ENCODE data around the gene DR1.
A peak's percentile ranks its signal among the peaks of the same experiment; 100 is the strongest.

DR1 gene

GRCh38 chr1:93345633-93346420 is at the start of gene DR1:
Gene DR1, plus strand, starts transcription at chr1:93345907. Its CDS starts 739 bp downstream, at chr1:93346646.
- peak; percentile 85 for DNase-seq

- DNase-seq: no peak
Observed at GRCh38 chr1:93296555-93297154, 49.1 kb upstream of the DR1 start.

- DNase-seq: no peak
Observed at GRCh38 chr1:93301131-93301530, 44.6 kb upstream of the DR1 start.

- no peak for DNase-seq
Observed at GRCh38 chr1:93302078-93302477, 43.6 kb upstream of the DR1 start.

- DNase-seq: peak; percentile 31
Observed at GRCh38 chr1:93304716-93305138, 41.0 kb upstream of the DR1 start.

- no peak for DNase-seq
Observed at GRCh38 chr1:93306920-93307319, 38.8 kb upstream of the DR1 start.

- DNase-seq: no peak
Observed at GRCh38 chr1:93313026-93313425, 32.7 kb upstream of the DR1 start.

- DNase-seq: no peak
Observed at GRCh38 chr1:93317207-93317606, 28.5 kb upstream of the DR1 start.

GRCh38 chr1:93317943-93318342 is 27.8 kb upstream of the DR1 start:
- no peak for DNase-seq

GRCh38 chr1:93321720-93322119 is 24.0 kb upstream of the DR1 start:
- DNase-seq: no peak

- DNase-seq: no peak
Observed at GRCh38 chr1:93322349-93322748, 23.4 kb upstream of the DR1 start.

- DNase-seq: no peak
Observed at GRCh38 chr1:93323185-93323820, 22.4 kb upstream of the DR1 start.

GRCh38 chr1:93324486-93325464 is 20.9 kb upstream of the DR1 start:
- DNase-seq: no peak

- DNase-seq: no peak
Observed at GRCh38 chr1:93328809-93329760, 16.6 kb upstream of the DR1 start.

GRCh38 chr1:93330196-93330595 is 15.5 kb upstream of the DR1 start:
- DNase-seq: no peak

GRCh38 chr1:93330617-93331016 is 15.1 kb upstream of the DR1 start:
- no peak for DNase-seq

- DNase-seq: no peak
Observed at GRCh38 chr1:93331412-93331811, 14.3 kb upstream of the DR1 start.

- no peak for DNase-seq
Observed at GRCh38 chr1:93332368-93332767, 13.3 kb upstream of the DR1 start.

- DNase-seq: no peak
Observed at GRCh38 chr1:93338387-93339146, 7.1 kb upstream of the DR1 start.

GRCh38 chr1:93339171-93339697 is 6.5 kb upstream of the DR1 start:
- DNase-seq: no peak

- no peak for DNase-seq
Observed at GRCh38 chr1:93340090-93340489, 5.6 kb upstream of the DR1 start.
